Measurements from ENCODE around the gene ABR.

DNA sequence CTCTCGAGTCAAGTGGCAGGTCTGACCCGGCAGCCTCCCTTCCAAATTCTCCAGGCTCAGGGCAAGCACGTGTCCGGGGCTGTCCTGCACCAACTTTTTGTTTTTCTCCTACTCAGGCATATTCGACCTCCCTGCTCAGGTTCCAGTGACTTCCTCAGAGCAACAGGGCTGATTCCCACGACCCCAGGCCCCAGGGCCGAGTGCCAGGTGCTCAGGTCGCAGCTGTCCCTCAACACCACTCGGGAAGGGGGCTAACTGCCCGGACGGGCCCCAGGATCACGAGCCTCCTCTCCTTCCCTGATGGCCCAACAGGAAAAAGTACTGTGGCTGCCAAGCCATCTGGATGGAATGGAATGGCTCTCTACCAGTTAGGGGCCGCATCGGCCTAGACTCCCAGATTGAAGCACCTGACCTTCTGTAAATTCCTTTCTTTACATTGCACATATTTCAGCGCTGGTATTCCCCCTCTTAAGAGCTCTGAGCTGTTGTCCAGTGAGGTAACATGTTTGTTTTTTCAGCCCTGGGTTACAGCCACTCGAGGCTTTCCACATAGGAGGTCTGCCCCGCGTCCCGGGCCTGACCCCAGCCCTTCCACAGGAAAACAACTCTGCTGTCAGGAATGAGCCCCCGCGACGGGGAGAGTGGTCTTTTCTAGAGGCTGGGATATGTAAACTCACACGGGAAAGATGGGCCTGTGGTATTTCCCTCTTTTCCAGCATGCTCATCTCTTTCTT, 225.2 kb downstream of the ABR start:
- TF ChIP-seq CTCF (IDR thresholded peaks at IDR 0.05; ENCODE audit: low read depth, low read length) = no peak
- no peak for TF ChIP-seq MYC (IDR thresholded peaks at IDR 0.05; ENCODE audit: low read depth, low read length)

Measured in NB4 (cell line).